ENCODE data around the gene GSN.

GSN gene

GRCh38 chr9:121324316-121324715 lies 56.4 kb downstream of the GSN start:
- Histone ChIP-seq H3K36me3 (ENCODE audit: insufficient read depth, low read length) (no peaks in the 10 kb centered on the region), H3K4me3 (ENCODE audit: low read depth, low read length, poor library complexity, severe bottlenecking) (no peak overlapping the region)

GRCh38 chr9:121324755-121325154 lies 56.8 kb downstream of the GSN start:
- no peaks in the 10 kb centered on the region for H3K79me2 ChIP-seq (ENCODE audit: insufficient read depth, low read length)
- no peaks in the 10 kb centered on the region for H4K20me1 ChIP-seq (ENCODE audit: insufficient read depth, low read length)
- no peaks in the 10 kb centered on the region for H3K36me3 ChIP-seq (ENCODE audit: insufficient read depth, low read length)
- H3K4me3 ChIP-seq (ENCODE audit: low read depth, low read length, poor library complexity, severe bottlenecking) = no peak overlapping the region
- H3K4me1 ChIP-seq (ENCODE audit: insufficient read depth, low read length, severe bottlenecking) = no peaks in the 10 kb centered on the region
- TF ChIP-seq CTCF (IDR thresholded peaks at IDR 0.05; ENCODE audit: low read length) = no peak
- no peak for TF ChIP-seq EZH2 (IDR thresholded peaks at IDR 0.05; ENCODE audit: borderline replicate concordance, low read length)
- H3K9me3 ChIP-seq (ENCODE audit: low read length) = no peaks in the 10 kb centered on the region
- H3F3A ChIP-seq (ENCODE audit: insufficient read depth, low read length) = no peaks in the 10 kb centered on the region
- no peak overlapping the region for H2AFZ ChIP-seq (ENCODE audit: low read length)
- no peaks in the 10 kb centered on the region for H3K9me2 ChIP-seq (ENCODE audit: low read depth, low read length)
- H3K9ac ChIP-seq (ENCODE audit: low read length) = no peak overlapping the region
- H3K27me3 ChIP-seq (ENCODE audit: insufficient read depth, low read length) = no peaks in the 10 kb centered on the region
- H3K27ac ChIP-seq (ENCODE audit: low read depth, low read length, poor library complexity, severe bottlenecking) = no peak overlapping the region
- no peak overlapping the region for H3K4me2 ChIP-seq (ENCODE audit: low read length)

More at GRCh38 chr9:121324316-121324715, 56.4 kb downstream of the GSN start:
- Histone ChIP-seq H2AFZ (ENCODE audit: low read length) (no peak overlapping the region), H3F3A (ENCODE audit: insufficient read depth, low read length) (no peaks in the 10 kb centered on the region), H4K20me1 (ENCODE audit: insufficient read depth, low read length) (no peaks in the 10 kb centered on the region), H3K9me3 (ENCODE audit: low read length) (no peaks in the 10 kb centered on the region), H3K4me1 (ENCODE audit: insufficient read depth, low read length, severe bottlenecking) (no peaks in the 10 kb centered on the region), H3K4me2 (ENCODE audit: low read length) (no peak overlapping the region), H3K27ac (ENCODE audit: low read depth, low read length, poor library complexity, severe bottlenecking) (no peak overlapping the region), H3K27me3 (ENCODE audit: insufficient read depth, low read length) (no peaks in the 10 kb centered on the region), H3K9me2 (ENCODE audit: low read depth, low read length) (no peaks in the 10 kb centered on the region), H3K79me2 (ENCODE audit: insufficient read depth, low read length) (no peaks in the 10 kb centered on the region), H3K9ac (ENCODE audit: low read length) (no peak overlapping the region)
- TF ChIP-seq EZH2 (IDR thresholded peaks at IDR 0.05; ENCODE audit: borderline replicate concordance, low read length) = no peak
- no peak for TF ChIP-seq CTCF (IDR thresholded peaks at IDR 0.05; ENCODE audit: low read length)

- Histone ChIP-seq H3K9ac (ENCODE audit: low read length) (no peak overlapping the region), H3K4me1 (ENCODE audit: insufficient read depth, low read length, severe bottlenecking) (no peaks in the 10 kb centered on the region), H3K9me3 (ENCODE audit: low read length) (no peaks in the 10 kb centered on the region), H3K4me2 (ENCODE audit: low read length) (no peak overlapping the region), H3K79me2 (ENCODE audit: insufficient read depth, low read length) (no peaks in the 10 kb centered on the region), H3K4me3 (ENCODE audit: low read depth, low read length, poor library complexity, severe bottlenecking) (no peak overlapping the region), H3F3A (ENCODE audit: insufficient read depth, low read length) (no peaks in the 10 kb centered on the region), H3K9me2 (ENCODE audit: low read depth, low read length) (no peaks in the 10 kb centered on the region), H2AFZ (ENCODE audit: low read length) (no peak overlapping the region), H3K27ac (ENCODE audit: low read depth, low read length, poor library complexity, severe bottlenecking) (no peak overlapping the region), H4K20me1 (ENCODE audit: insufficient read depth, low read length) (no peaks in the 10 kb centered on the region), H3K36me3 (ENCODE audit: insufficient read depth, low read length) (no peaks in the 10 kb centered on the region), H3K27me3 (ENCODE audit: insufficient read depth, low read length) (no peaks in the 10 kb centered on the region)
- no peak for TF ChIP-seq EZH2 (IDR thresholded peaks at IDR 0.05; ENCODE audit: borderline replicate concordance, low read length)
- no peak for TF ChIP-seq CTCF (IDR thresholded peaks at IDR 0.05; ENCODE audit: low read length)
Measured at GRCh38 chr9:121325387-121325786, 57.4 kb downstream of the GSN start.

Data from OCI-LY1 (cell line).